Mucosa of descending colon (tissue), 3 donors: ENCODE results near the gene C1QTNF3. TPM values are rescaled to one million over a fixed set of nuclear protein-coding genes. Genes with fewer than 3 reads are reported as not detected.
A peak's percentile ranks its signal among the peaks of the same experiment; 100 is the strongest.

Experiments used
- ATAC-seq: fragments of 200-7000 bp; cut with Tn5 transposase; one replicate; pipeline ENCODE4 v1.9.1; 2020; ENCODE audit warnings: mild to moderate bottlenecking, moderate library complexity
- DNase-seq, 3 donors: peaks; one replicate each; pipeline ENCODE4 v3.0.0-alpha.2; 2020
- H3K36me3 ChIP-seq: fragments of 200-600 bp; one replicate; pipeline ENCODE4 v1.8.0; 2021; ENCODE audit warnings: low read depth, mild to moderate bottlenecking
- H3K4me1 ChIP-seq: fragments of 200-600 bp; one replicate; pipeline ENCODE4 v1.8.0; 2021; ENCODE audit warnings: low read depth, mild to moderate bottlenecking
- H3K4me3 ChIP-seq: fragments of 200-600 bp; one replicate; pipeline ENCODE4 v1.8.0; 2021; ENCODE audit warnings: mild to moderate bottlenecking
- H3K9me3 ChIP-seq: fragments of 200-600 bp; one replicate; pipeline ENCODE4 v1.8.0; 2021; ENCODE audit warnings: mild to moderate bottlenecking
- CTCF ChIP-seq: fragments of 200-600 bp; IDR thresholded peaks from one replicate; pipeline ENCODE4 v1.8.0; 2022; ENCODE audit warnings: antibody characterized with exemption, mild to moderate bottlenecking
- intact Hi-C, 2 donors: fragments of 100-400 bp; cut with DNase I in 1 of 2; cut with micrococcal nuclease in 1 of 2; formaldehyde crosslinking; loops; one replicate each; pipeline versions ENCODE4 v1.11.0 to v1.11.1; 2022; cut with DNase I, micrococcal nuclease
- total RNA-seq, 3 donors: library from RNA; stranded (reverse); fragmentation: NEBNext Ultra II Directional in 2 of 3; extraction: Animal tissue kit (Norgen Biotek cat#: 25700) in 2 of 3; gene quantifications; one replicate each; pipeline versions ENCODE4 v1.2.1 to v1.2.4, GENCODE V29; 2021 to 2023
- donor health status: DM: no; HTN: no; CAD: no; lungs with moderate emphysema.
- donor health status: DM: no; HTN: no; CAD: no.
- donor health status: DM: no; HTN: yes; CAD: no.

C1QTNF3 gene
- total RNA-seq, 3 donors from 2014 or later: 5.3 to 10.0 (median 6.1) TPM

- H3K9me3 ChIP-seq: no peaks in the 10 kb centered on the region
- intact Hi-C loops: no loop called here
- no peaks in the 10 kb centered on the region for H3K36me3 ChIP-seq
- no peak overlapping the region for H3K4me3 ChIP-seq
- DNase-seq (no peak), ATAC-seq (no peak)
- no peaks in the 10 kb centered on the region for H3K4me1 ChIP-seq
- no peak for TF ChIP-seq CTCF
Measured at GRCh38 chr5:33976307-33976706, 66.7 kb downstream of the C1QTNF3 start.

- ATAC-seq (no peak), DNase-seq (no peak)
- Histone ChIP-seq H3K4me3 (no peak overlapping the region), H3K36me3 (no peaks in the 10 kb centered on the region), H3K9me3 (no peaks in the 10 kb centered on the region), H3K4me1 (no peaks in the 10 kb centered on the region)
- no peak for TF ChIP-seq CTCF
- intact Hi-C loops: no loop called here
Measured at GRCh38 chr5:33975852-33976251, 67.2 kb downstream of the C1QTNF3 start.

GRCh38 chr5:33973271-33973670 is 69.7 kb downstream of the C1QTNF3 start:
- H3K4me3 ChIP-seq: no peak overlapping the region
- intact Hi-C loops: no loop called here
- TF ChIP-seq CTCF: no peak
- no peaks in the 10 kb centered on the region for H3K9me3 ChIP-seq
- H3K4me1 ChIP-seq: no peaks in the 10 kb centered on the region
- no peak for ATAC-seq
- no peak for DNase-seq
- no peaks in the 10 kb centered on the region for H3K36me3 ChIP-seq

GRCh38 chr5:33969572-33970452 is 73.2 kb downstream of the C1QTNF3 start:
- intact Hi-C loops: no loop called here
- DNase-seq: peak in 1 of 3 donors; percentile 4
- peak; percentile 52 for ATAC-seq
- Histone ChIP-seq H3K4me1 (no peaks in the 10 kb centered on the region), H3K9me3 (no peaks in the 10 kb centered on the region), H3K36me3 (no peaks in the 10 kb centered on the region), H3K4me3 (no peak overlapping the region)
- no peak for TF ChIP-seq CTCF

- no peaks in the 10 kb centered on the region for H3K9me3 ChIP-seq
- DNase-seq (no peak), ATAC-seq (no peak)
- TF ChIP-seq CTCF: no peak
- intact Hi-C loops: no loop called here
- no peaks in the 10 kb centered on the region for H3K4me1 ChIP-seq
- no peak overlapping the region for H3K4me3 ChIP-seq
- no peaks in the 10 kb centered on the region for H3K36me3 ChIP-seq
Measured at GRCh38 chr5:33968211-33969005, 74.6 kb downstream of the C1QTNF3 start.

Other genes starting within 250 kb of the C1QTNF3 start
- gene ADAMTS12, start 151.2 kb downstream of the C1QTNF3 start, total RNA-seq: 1 to 10 TPM in 1 of 3 donors, under 1 TPM in 2; 0.69 to 2.9 (median 0.72) TPM
- gene RXFP3, start 106.8 kb downstream of the C1QTNF3 start, total RNA-seq: not detected
- 1 to 10 TPM in 2 of 3 donors, under 1 TPM in 1; 0.28 to 1.2 (median 1.0) TPM for gene SLC45A2, start 58.5 kb downstream of the C1QTNF3 start, total RNA-seq
- 100 to 1,000 TPM in 1 of 3 donors, 10 to 100 TPM in 2; 36.3 to 111 (median 75.3) TPM for gene AMACR, start 35.2 kb downstream of the C1QTNF3 start, total RNA-seq